H9 (cell line): ENCODE results near the gene ANXA9. TPM values are rescaled to one million over a fixed set of nuclear protein-coding genes. Genes with fewer than 3 reads are reported as not detected.

Experiments
- DNase-seq: peaks from one replicate; pipeline ENCODE4 v3.0.0-alpha.2; 2017
- H2AFZ ChIP-seq: one replicate; pipeline ENCODE4 v1.6.1; 2013; ENCODE audit warnings: mild to moderate bottlenecking, low read length, control low read depth, moderate library complexity
- H2AK5ac ChIP-seq: 2 replicates; pipeline ENCODE4 v1.6.1; 2013; ENCODE audit warnings: low read length, control low read depth, mixed read lengths; ENCODE audit not compliant: insufficient read length
- H2BK120ac ChIP-seq: one replicate; pipeline ENCODE4 v1.6.1; 2013; ENCODE audit warnings: low read depth, mild to moderate bottlenecking, low read length, control low read depth, inconsistent platforms; ENCODE audit not compliant: poor library complexity, severe bottlenecking
- H2BK12ac ChIP-seq: 2 replicates; pipeline ENCODE4 v1.6.1; 2013; ENCODE audit warnings: low read length, control low read depth, mixed read lengths, low read depth; ENCODE audit not compliant: insufficient read length
- H2BK15ac ChIP-seq: 2 replicates; pipeline ENCODE4 v1.6.1; 2013; ENCODE audit warnings: low read depth, low read length, control low read depth
- H2BK20ac ChIP-seq: one replicate; pipeline ENCODE4 v1.6.1; 2013; ENCODE audit warnings: low read depth, mild to moderate bottlenecking, low read length, control low read depth, inconsistent platforms; ENCODE audit not compliant: poor library complexity, severe bottlenecking
- H2BK5ac ChIP-seq: 2 replicates; pipeline ENCODE4 v1.6.1; 2013; ENCODE audit warnings: low read length, control low read depth, mixed read lengths; ENCODE audit not compliant: insufficient read length
- H3K14ac ChIP-seq: 2 replicates; pipeline ENCODE4 v1.6.1; 2013; ENCODE audit warnings: low read length, control low read depth; ENCODE audit not compliant: insufficient read depth
- H3K18ac ChIP-seq: 2 replicates; pipeline ENCODE4 v1.6.1; 2013; ENCODE audit warnings: low read depth, mild to moderate bottlenecking, mixed read lengths, low read length, control low read depth; ENCODE audit not compliant: insufficient read length
- H3K23ac ChIP-seq: 2 replicates; pipeline ENCODE4 v1.6.1; 2013; ENCODE audit warnings: low read length, control low read depth, mixed read lengths, low read depth; ENCODE audit not compliant: insufficient read length
- H3K23me2 ChIP-seq: 2 replicates; pipeline ENCODE4 v1.6.1; 2013; ENCODE audit warnings: low read depth, mild to moderate bottlenecking, mixed read lengths, low read length, control low read depth; ENCODE audit not compliant: insufficient read length, poor library complexity, severe bottlenecking
- H3K27ac ChIP-seq: 2 replicates; pipeline ENCODE4 v1.5.1; 2013; ENCODE audit warnings: low read length, control low read depth, mixed read lengths, low read depth; ENCODE audit not compliant: insufficient read length
- H3K27me3 ChIP-seq: 2 replicates; pipeline ENCODE4 v1.6.1; 2013; ENCODE audit warnings: low read length, control low read depth, inconsistent platforms; ENCODE audit not compliant: insufficient read depth
- H3K4ac ChIP-seq: 2 replicates; pipeline ENCODE4 v1.6.1; 2013; ENCODE audit warnings: low read depth, mild to moderate bottlenecking, control low read depth, inconsistent platforms, low read length, moderate library complexity
- H3K4me1 ChIP-seq: 2 replicates; pipeline ENCODE4 v1.6.1; 2013; ENCODE audit warnings: low read length, control low read depth, inconsistent platforms; ENCODE audit not compliant: insufficient read depth
- H3K4me2 ChIP-seq: 2 replicates; pipeline ENCODE4 v1.6.1; 2013; ENCODE audit warnings: low read length, control low read depth, mixed read lengths; ENCODE audit not compliant: insufficient read length, insufficient read depth
- H3K56ac ChIP-seq: 2 replicates; pipeline ENCODE4 v1.6.1; 2013; ENCODE audit warnings: low read depth, mild to moderate bottlenecking, mixed read lengths, low read length, control low read depth; ENCODE audit not compliant: insufficient read length
- H3K79me1 ChIP-seq: 2 replicates; pipeline ENCODE4 v1.6.1; 2013; ENCODE audit warnings: low read depth, mild to moderate bottlenecking, moderate library complexity, low read length, control low read depth, inconsistent platforms; ENCODE audit not compliant: insufficient read depth, poor library complexity, severe bottlenecking
- H3K79me2 ChIP-seq: 2 replicates; pipeline ENCODE4 v1.6.1; 2013; ENCODE audit warnings: low read length, control low read depth, inconsistent platforms; ENCODE audit not compliant: insufficient read depth
- H3K9ac ChIP-seq: 2 replicates; pipeline ENCODE4 v1.6.1; 2013; ENCODE audit warnings: low read length, control low read depth, mixed read lengths; ENCODE audit not compliant: insufficient read length; ENCODE audit errors: extremely low read depth
- H3K9me3 ChIP-seq: one replicate; pipeline ENCODE4 v1.6.1; 2013; ENCODE audit warnings: low read depth, low read length, inconsistent platforms; ENCODE audit not compliant: control insufficient read depth
- H3T11ph ChIP-seq: one replicate; pipeline ENCODE4 v1.6.1; 2013; ENCODE audit warnings: mild to moderate bottlenecking, low read length, control low read depth, inconsistent platforms
- H4K20me1 ChIP-seq: one replicate; pipeline ENCODE4 v1.6.1; 2013; ENCODE audit not compliant: control insufficient read depth, insufficient read length, insufficient read depth
- H4K5ac ChIP-seq: 2 replicates; pipeline ENCODE4 v1.6.1; 2013; ENCODE audit warnings: low read depth, mild to moderate bottlenecking, mixed read lengths, low read length, control low read depth; ENCODE audit not compliant: insufficient read length
- H4K8ac ChIP-seq: replicated peaks from 2 replicates; pipeline ENCODE4 v1.6.1; 2013; ENCODE audit warnings: low read length, control low read depth, mixed read lengths, low read depth; ENCODE audit not compliant: insufficient read length
- H4K91ac ChIP-seq: 2 replicates; pipeline ENCODE4 v1.6.1; 2013; ENCODE audit warnings: low read depth, mild to moderate bottlenecking, moderate library complexity, mixed read lengths, low read length, control low read depth; ENCODE audit not compliant: insufficient read length
- H3K27ac Mint-ChIP-seq, 3 experiments: 2 replicates in 2 of 3; 3 replicates in 1 of 3; pipeline ENCODE4 v1.8.0; 2020 to 2021; ENCODE audit warnings: mixed read lengths in 3 of 3, mild to moderate bottlenecking in 1 of 3, moderate library complexity in 1 of 3
- H3K27me3 Mint-ChIP-seq: 2 replicates; pipeline ENCODE4 v1.8.0; 2021; ENCODE audit warnings: low read depth, mild to moderate bottlenecking, moderate library complexity, mixed read lengths
- H3K36me3 Mint-ChIP-seq, 3 experiments: 2 replicates in 2 of 3; 3 replicates in 1 of 3; pipeline ENCODE4 v1.8.0; 2020 to 2021; ENCODE audit warnings: low read depth in 3 of 3, mixed read lengths in 3 of 3; ENCODE audit not compliant: insufficient read depth in 1 of 3
- H3K4me1 Mint-ChIP-seq, 2 experiments: 2 replicates each; pipeline ENCODE4 v1.8.0; 2020; ENCODE audit warnings: mixed read lengths in 2 of 2
- H3K4me3 Mint-ChIP-seq, 2 experiments: 2 replicates in 1 of 2; 3 replicates in 1 of 2; pipeline ENCODE4 v1.8.0; 2020 to 2021; ENCODE audit warnings: mild to moderate bottlenecking in 2 of 2, mixed read lengths in 2 of 2, moderate library complexity in 1 of 2
- H3K9me3 Mint-ChIP-seq, 2 experiments: 2 replicates in 1 of 2; 3 replicates in 1 of 2; pipeline ENCODE4 v1.8.0; 2020; ENCODE audit warnings: mild to moderate bottlenecking in 2 of 2, mixed read lengths in 2 of 2, moderate library complexity in 1 of 2
- WGBS: extraction: QIAGEN DNeasy Blood & Tissue Kit; methylation state at CpG from one replicate; pipeline ENCODE4 v1.1.7; 2013; ENCODE audit warnings: missing lambda C conversion rate, low lambda C conversion rate, mixed read lengths; ENCODE audit not compliant: insufficient read length; ENCODE audit errors: extremely low coverage; 5-methylcytosine and 5-hydroxymethylcytosine counted together
- total RNA-seq: library from RNA; stranded (reverse); gene quantifications from 2 replicates; pipeline ENCODE4 v1.2.1, GENCODE V29; 2021
- TF ChIP-seq, protein P1 (sequence below): fragments of 200-600 bp; sonication (generic); conservative IDR thresholded peaks from 3 replicates; pipeline ENCODE4 v1.8.0; 2021; ENCODE audit warnings: antibody characterized with exemption, mild to moderate bottlenecking

The ANXA9 gene
- total RNA-seq, 1 experiment from 2014 or later, result 0.92 TPM

DNA sequence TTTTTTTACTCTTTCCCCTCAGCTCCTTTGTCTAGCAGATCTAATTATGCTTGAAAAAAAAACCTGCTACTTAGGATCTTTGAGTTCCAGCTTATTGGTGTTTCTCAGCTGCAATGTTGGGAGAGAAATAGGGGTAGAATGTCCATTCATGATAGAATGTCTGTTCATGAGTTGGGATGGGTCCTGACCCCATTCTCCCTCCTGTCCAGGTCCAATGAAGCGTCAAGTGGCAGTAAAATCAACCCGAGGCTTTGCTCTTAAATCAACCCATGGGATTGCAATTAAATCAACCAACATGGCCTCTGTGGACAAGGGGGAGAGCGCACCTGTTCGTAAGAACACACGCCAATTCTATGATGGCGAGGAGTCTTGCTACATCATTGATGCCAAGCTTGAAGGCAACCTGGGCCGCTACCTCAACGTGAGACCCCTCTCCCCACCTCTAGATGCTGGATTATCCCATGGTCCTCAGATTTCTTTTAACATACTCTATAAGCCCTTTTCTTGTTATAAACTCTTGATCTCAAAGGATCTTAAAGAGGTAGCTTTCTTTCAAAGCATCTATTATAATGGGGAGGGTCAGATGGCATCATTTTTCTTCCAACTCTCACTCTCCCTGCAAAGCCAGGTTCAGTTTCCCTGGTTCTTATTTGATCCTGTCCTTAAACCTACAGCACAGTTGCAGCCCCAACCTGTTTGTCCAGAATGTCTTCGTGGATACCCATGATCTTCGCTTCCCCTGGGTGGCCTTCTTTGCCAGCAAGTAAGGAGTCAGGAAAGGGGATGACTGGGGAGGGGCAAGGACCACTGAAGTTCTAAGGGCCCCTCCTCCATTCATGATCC lies 18.6 kb upstream of the ANXA9 start:
- Histone ChIP-seq H3K27me3 (no peaks in the 10 kb centered on the region), H2BK15ac (no peak overlapping the region), H3K79me2 (no peaks in the 10 kb centered on the region), H3K9ac (no peak overlapping the region), H2BK120ac (no peak overlapping the region), H3K27ac (no peak overlapping the region), H3K23ac (no peak overlapping the region), H4K91ac (no peak overlapping the region), H3K79me1 (no peaks in the 10 kb centered on the region), H2BK5ac (no peak overlapping the region), H4K8ac (no peak overlapping the region), H2AK5ac (no peak overlapping the region), H2BK20ac (no peak overlapping the region), H3K23me2 (no peaks in the 10 kb centered on the region), H2AFZ (no peak overlapping the region), H3K4me2 (no peak overlapping the region), H3K14ac (no peak overlapping the region), H4K20me1 (no peaks in the 10 kb centered on the region), H3K18ac (no peak overlapping the region), H3K4ac (no peak overlapping the region), H3T11ph (no peak overlapping the region), H3K9me3 (no peaks in the 10 kb centered on the region), H3K4me1 (no peaks in the 10 kb centered on the region), H4K5ac (no peak overlapping the region), H2BK12ac (no peak overlapping the region), H3K56ac (no peak overlapping the region)
- Mint-ChIP-seq H3K9me3 (no peaks in the 10 kb centered on the region), H3K4me1 (peaks cover 5 to 8% of the 10 kb centered on the region in 2 experiments), H3K36me3 (peaks cover 66 to 98% (median 97%) of the 10 kb centered on the region in 3 experiments), H3K27me3 (no peaks in the 10 kb centered on the region; the same call in none of the 2 replicates), H3K27ac (peak overlapping the region in 1 of 3 experiments; percentile 73; a peak in 3 of 7 replicates), H3K4me3 (no peak overlapping the region)
- DNase-seq, result no peak
- WGBS, result no CpG with 5 or more reads among the region's 10 CpGs
- TF ChIP-seq, protein P1, sequence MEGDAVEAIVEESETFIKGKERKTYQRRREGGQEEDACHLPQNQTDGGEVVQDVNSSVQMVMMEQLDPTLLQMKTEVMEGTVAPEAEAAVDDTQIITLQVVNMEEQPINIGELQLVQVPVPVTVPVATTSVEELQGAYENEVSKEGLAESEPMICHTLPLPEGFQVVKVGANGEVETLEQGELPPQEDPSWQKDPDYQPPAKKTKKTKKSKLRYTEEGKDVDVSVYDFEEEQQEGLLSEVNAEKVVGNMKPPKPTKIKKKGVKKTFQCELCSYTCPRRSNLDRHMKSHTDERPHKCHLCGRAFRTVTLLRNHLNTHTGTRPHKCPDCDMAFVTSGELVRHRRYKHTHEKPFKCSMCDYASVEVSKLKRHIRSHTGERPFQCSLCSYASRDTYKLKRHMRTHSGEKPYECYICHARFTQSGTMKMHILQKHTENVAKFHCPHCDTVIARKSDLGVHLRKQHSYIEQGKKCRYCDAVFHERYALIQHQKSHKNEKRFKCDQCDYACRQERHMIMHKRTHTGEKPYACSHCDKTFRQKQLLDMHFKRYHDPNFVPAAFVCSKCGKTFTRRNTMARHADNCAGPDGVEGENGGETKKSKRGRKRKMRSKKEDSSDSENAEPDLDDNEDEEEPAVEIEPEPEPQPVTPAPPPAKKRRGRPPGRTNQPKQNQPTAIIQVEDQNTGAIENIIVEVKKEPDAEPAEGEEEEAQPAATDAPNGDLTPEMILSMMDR, result no peak
